NT2/D1 (cell line): ENCODE data around the gene CDK19.

Experiments used
- DNase-seq: peaks from one replicate; pipeline ENCODE4 v3.0.0-alpha.2; 2011; ENCODE audit warnings: low read depth, low spot score
- H3K27me3 ChIP-seq: 2 replicates; pipeline ENCODE4 v1.6.0; 2011; ENCODE audit warnings: mild to moderate bottlenecking; ENCODE audit not compliant: insufficient read length, insufficient read depth
- H3K36me3 ChIP-seq: 2 replicates; pipeline ENCODE4 v1.6.1; 2011; ENCODE audit warnings: mild to moderate bottlenecking, low read length, mixed read lengths; ENCODE audit not compliant: insufficient read depth, insufficient read length
- H3K4me1 ChIP-seq: 2 replicates; pipeline ENCODE4 v1.5.1; 2011; ENCODE audit not compliant: insufficient read depth, insufficient read length
- H3K4me3 ChIP-seq: 2 replicates; pipeline ENCODE4 v1.5.1; 2011; ENCODE audit warnings: low read depth; ENCODE audit not compliant: insufficient read length
- H3K9ac ChIP-seq: 2 replicates; pipeline ENCODE4 v1.6.0; 2011; ENCODE audit warnings: low read depth; ENCODE audit not compliant: insufficient read length
- H3K9me3 ChIP-seq: 2 replicates; pipeline ENCODE4 v1.5.1; 2011; ENCODE audit warnings: mild to moderate bottlenecking, low read length; ENCODE audit not compliant: insufficient read depth
- SUZ12 ChIP-seq: IDR thresholded peaks from 2 replicates; pipeline ENCODE4 v1.6.1; 2011; ENCODE audit not compliant: insufficient read length, insufficient read depth; ENCODE audit errors: extremely low read depth
- YY1 ChIP-seq: IDR thresholded peaks from 2 replicates; pipeline ENCODE4 v1.6.1; 2011; ENCODE audit not compliant: insufficient read length, insufficient read depth
- ZNF274 ChIP-seq: IDR thresholded peaks from 2 replicates; pipeline ENCODE4 v1.6.1; 2011; ENCODE audit warnings: mild to moderate bottlenecking, low read depth, low read length

CDK19 gene

GRCh38 chr6:110681543-110682459 lies 133.5 kb downstream of the CDK19 start:
- DNase-seq: no peak
- Histone ChIP-seq H3K4me3 (no peak overlapping the region), H3K9me3 (no peaks in the 10 kb centered on the region), H3K27me3 (no peaks in the 10 kb centered on the region), H3K36me3 (no peaks in the 10 kb centered on the region), H3K9ac (no peak overlapping the region), H3K4me1 (no peaks in the 10 kb centered on the region)
- TF ChIP-seq SUZ12 (no peak), YY1 (no peak), ZNF274 (no peak)

DNA sequence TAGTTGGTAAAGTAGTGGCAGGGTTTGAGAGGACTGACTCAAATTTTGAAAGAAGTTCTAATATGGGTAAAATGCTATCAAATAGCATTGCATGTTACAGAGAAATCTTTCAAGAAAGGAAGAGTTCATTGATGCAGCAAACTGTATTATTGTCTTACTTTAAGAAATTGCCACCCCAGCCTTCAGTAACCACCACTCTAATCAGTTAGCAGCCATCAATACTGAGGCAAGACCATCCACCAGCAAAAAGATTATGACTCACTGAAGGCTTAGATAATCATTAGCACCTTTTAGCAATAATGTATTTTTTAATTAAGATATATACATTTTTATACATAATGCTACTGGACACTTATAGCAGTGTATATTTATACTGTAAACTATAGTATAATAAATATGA lies 138.9 kb downstream of the CDK19 start:
- Histone ChIP-seq H3K9me3 (no peaks in the 10 kb centered on the region), H3K9ac (no peak overlapping the region), H3K27me3 (no peaks in the 10 kb centered on the region), H3K36me3 (no peaks in the 10 kb centered on the region), H3K4me3 (no peak overlapping the region), H3K4me1 (no peaks in the 10 kb centered on the region)
- DNase-seq: no peak
- TF ChIP-seq YY1 (no peak), SUZ12 (no peak), ZNF274 (no peak)

GRCh38 chr6:110674096-110674495 lies 141.2 kb downstream of the CDK19 start:
- TF ChIP-seq SUZ12: no peak
- no peak for TF ChIP-seq YY1
- no peak for TF ChIP-seq ZNF274
- no peaks in the 10 kb centered on the region for H3K4me1 ChIP-seq
- no peak for DNase-seq
- no peaks in the 10 kb centered on the region for H3K27me3 ChIP-seq
- no peaks in the 10 kb centered on the region for H3K9me3 ChIP-seq
- no peak overlapping the region for H3K9ac ChIP-seq
- no peaks in the 10 kb centered on the region for H3K36me3 ChIP-seq
- no peak overlapping the region for H3K4me3 ChIP-seq

DNA sequence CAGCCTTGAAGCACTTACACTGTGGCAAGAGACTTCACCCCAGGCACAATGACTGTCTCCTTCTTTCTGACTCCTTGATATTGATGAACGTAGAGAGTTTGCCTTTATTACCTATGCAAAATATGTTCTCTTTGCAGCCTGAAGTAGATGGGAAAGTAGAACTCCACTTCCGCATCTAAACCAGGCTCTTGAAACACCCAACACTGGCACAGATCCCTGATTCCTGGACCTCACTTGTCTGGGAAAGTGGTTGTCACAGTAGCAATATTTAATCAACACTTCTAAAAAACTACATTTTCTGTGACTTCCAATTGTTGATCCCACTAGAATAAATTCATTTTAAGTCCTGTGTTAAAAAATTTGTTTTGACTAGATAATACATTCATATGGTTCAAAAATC lies 143.1 kb downstream of the CDK19 start:
- no peaks in the 10 kb centered on the region for H3K9me3 ChIP-seq
- H3K4me1 ChIP-seq: no peaks in the 10 kb centered on the region
- H3K9ac ChIP-seq: no peak overlapping the region
- TF ChIP-seq ZNF274: no peak
- no peak for TF ChIP-seq SUZ12
- no peak for TF ChIP-seq YY1
- H3K36me3 ChIP-seq: no peaks in the 10 kb centered on the region
- DNase-seq: no peak
- H3K27me3 ChIP-seq: no peaks in the 10 kb centered on the region
- no peak overlapping the region for H3K4me3 ChIP-seq

- no peak for DNase-seq
- no peak for TF ChIP-seq SUZ12
- TF ChIP-seq YY1: no peak
- TF ChIP-seq ZNF274: no peak
- H3K9me3 ChIP-seq: no peaks in the 10 kb centered on the region
- no peaks in the 10 kb centered on the region for H3K4me1 ChIP-seq
- no peak overlapping the region for H3K4me3 ChIP-seq
- no peak overlapping the region for H3K9ac ChIP-seq
- no peaks in the 10 kb centered on the region for H3K36me3 ChIP-seq
- H3K27me3 ChIP-seq: no peaks in the 10 kb centered on the region
These were observed 143.8 kb downstream of the CDK19 start for GRCh38 chr6:110671447-110671846.

GRCh38 chr6:110665600-110665999 lies 149.7 kb downstream of the CDK19 start:
- no peak overlapping the region for H3K4me3 ChIP-seq
- H3K27me3 ChIP-seq: no peaks in the 10 kb centered on the region
- DNase-seq: no peak
- H3K9me3 ChIP-seq: 0 out of 2 replicates have a peak, but pooled peaks cover 3% of the 10 kb centered on the region
- H3K9ac ChIP-seq: no peak overlapping the region
- TF ChIP-seq SUZ12: no peak
- H3K36me3 ChIP-seq: no peaks in the 10 kb centered on the region
- H3K4me1 ChIP-seq: no peaks in the 10 kb centered on the region

- DNase-seq: no peak
These were observed 150.3 kb downstream of the CDK19 start for GRCh38 chr6:110664933-110665332.

More at GRCh38 chr6:110664933-110665332, 150.3 kb downstream of the CDK19 start:
- no peaks in the 10 kb centered on the region for H3K36me3 ChIP-seq
- no peak overlapping the region for H3K4me3 ChIP-seq
- 0 out of 2 replicates have a peak, but pooled peaks cover 6% of the 10 kb centered on the region for H3K9me3 ChIP-seq
- no peak overlapping the region for H3K9ac ChIP-seq
- H3K4me1 ChIP-seq: no peaks in the 10 kb centered on the region
- TF ChIP-seq SUZ12 (no peak), ZNF274 (no peak), YY1 (no peak)
- H3K27me3 ChIP-seq: no peaks in the 10 kb centered on the region
